Germinal center (tissue), 1 donor: ENCODE results near the gene DLG1.
A peak's percentile ranks its signal among the peaks of the same experiment; 100 is the strongest.

Experiments
- DNase-seq: peaks from one replicate; pipeline ENCODE4 v3.0.0; 2012; ENCODE audit warnings: mixed read lengths, low spot score

Gene DLG1

GRCh38 chr3:197029511-197030167, 268.8 kb downstream of the DLG1 start, which contains the start of gene MELTF:
TSS of gene MELTF (minus strand) at chr3:197029817. CDS start at chr3:197029702, 115 bp downstream.
- peak; percentile 94 for DNase-seq

GRCh38 chr3:197028728-197029510, 269.5 kb downstream of the DLG1 start:
- DNase-seq = no peak

- no peak for DNase-seq
These were observed 270.3 kb downstream of the DLG1 start for GRCh38 chr3:197027896-197028727.

GRCh38 chr3:197027151-197027895, 271.1 kb downstream of the DLG1 start:
- no peak for DNase-seq

GRCh38 chr3:197026481-197026866, 271.9 kb downstream of the DLG1 start:
- DNase-seq = no peak

GRCh38 chr3:197025736-197026480, 272.5 kb downstream of the DLG1 start:
- no peak for DNase-seq

GRCh38 chr3:197024881-197025735, 273.3 kb downstream of the DLG1 start:
- no peak for DNase-seq

GRCh38 chr3:197023998-197024651, 274.3 kb downstream of the DLG1 start:
- no peak for DNase-seq

GRCh38 chr3:197023241-197023997, 275.0 kb downstream of the DLG1 start:
- DNase-seq = peak; percentile 81

GRCh38 chr3:197022405-197023231, 275.8 kb downstream of the DLG1 start:
- no peak for DNase-seq

GRCh38 chr3:197021729-197022404, 276.5 kb downstream of the DLG1 start:
- DNase-seq = no peak

- no peak for DNase-seq
These were observed 277.2 kb downstream of the DLG1 start for GRCh38 chr3:197021231-197021630.

GRCh38 chr3:197019535-197019934, 278.9 kb downstream of the DLG1 start:
- DNase-seq = no peak

GRCh38 chr3:197019021-197019420, 279.4 kb downstream of the DLG1 start:
- DNase-seq = no peak

GRCh38 chr3:197017003-197017402, 281.4 kb downstream of the DLG1 start:
- no peak for DNase-seq

GRCh38 chr3:197015790-197016736, 282.3 kb downstream of the DLG1 start:
- no peak for DNase-seq
